GM21529 (cell line): ENCODE measurements around the gene KIF20B.
"Not testable (repeated sequence)": the region's sequence is repeated elsewhere in the genome, so short reads cannot be mapped to it uniquely, and the experiment has no call there.

Source experiments
- ATAC-seq: cut with Tn5 transposase; IDR thresholded peaks from one replicate; pipeline ENCODE4 v1.9.1; 2021; ENCODE audit not compliant: unreplicated experiment

KIF20B gene

DNA sequence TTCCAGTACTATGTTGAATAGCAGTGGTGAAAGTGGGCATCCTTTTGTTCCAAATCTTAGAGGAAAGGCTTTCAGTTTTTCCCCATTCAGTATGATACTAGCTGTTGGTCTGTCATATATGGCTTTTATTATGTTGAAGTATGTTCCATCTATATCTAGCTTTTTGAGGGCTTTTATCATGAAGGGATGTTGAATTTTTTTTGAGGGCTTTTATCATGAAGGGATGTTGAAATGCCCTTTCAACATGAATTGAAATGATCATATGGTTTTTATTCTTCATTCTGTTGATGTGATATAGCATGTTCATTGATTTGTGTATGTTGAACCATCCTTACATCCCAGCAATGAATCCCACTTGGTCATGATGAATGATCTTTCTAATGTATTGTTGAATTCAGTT lies 75.3 kb downstream of the KIF20B start:
- no peak for ATAC-seq

DNA sequence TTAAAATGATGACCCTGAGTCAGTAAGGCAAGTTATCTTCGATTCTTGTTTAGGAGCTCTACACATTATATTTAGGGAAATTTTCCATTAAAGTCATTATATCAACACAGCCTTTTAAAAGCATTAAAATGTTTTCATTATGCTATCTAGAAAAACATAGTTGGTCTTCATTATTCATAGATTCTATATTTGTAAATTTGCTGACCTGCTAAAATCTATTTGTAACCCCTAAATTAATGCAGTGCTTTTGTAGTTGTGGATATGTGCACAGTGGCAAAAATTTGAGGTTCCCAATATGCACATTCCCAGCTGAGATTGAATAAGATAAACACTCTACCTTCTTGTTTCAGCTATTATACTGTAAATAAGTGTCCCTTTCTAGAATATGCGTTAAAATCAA lies 81.1 kb downstream of the KIF20B start:
- ATAC-seq = no peak

DNA sequence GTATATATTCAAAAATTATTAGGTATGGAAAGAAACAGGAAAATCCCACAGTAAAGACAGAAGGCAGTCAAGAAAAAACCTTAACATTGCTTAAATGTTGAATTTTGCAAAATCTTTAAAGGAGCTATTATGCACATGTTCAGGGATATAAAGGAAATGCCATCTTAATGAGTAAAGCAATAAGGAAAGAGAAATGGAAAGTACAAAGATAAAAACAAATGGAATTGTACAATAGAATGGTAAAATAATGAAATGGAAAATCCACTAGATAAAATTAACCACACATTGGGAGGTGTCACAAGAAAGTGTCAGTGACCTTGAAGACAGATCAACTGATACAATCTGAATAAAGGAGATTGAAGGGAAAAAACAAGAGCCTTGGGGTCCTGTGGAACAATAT lies 82.0 kb downstream of the KIF20B start:
- no peak for ATAC-seq

DNA sequence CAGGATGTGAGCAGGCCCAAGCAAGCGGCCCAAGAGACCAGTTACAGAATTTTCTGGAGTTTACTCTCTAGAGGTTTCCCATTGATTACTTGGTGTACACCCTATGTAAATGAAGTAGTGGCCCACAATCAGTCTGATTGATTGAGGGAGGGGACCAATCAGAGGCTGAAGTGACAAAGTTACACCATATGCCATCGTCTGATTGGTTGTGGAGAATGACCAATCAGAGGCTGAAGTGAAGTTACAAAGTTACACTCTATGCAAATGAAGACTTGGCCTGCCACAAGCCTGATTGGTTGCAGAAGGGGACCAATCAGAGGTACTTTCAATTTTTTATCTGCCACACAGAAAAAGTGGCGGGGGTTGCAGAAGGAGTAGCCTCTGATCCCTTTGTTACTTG lies 83.7 kb downstream of the KIF20B start:
- ATAC-seq = no peak

DNA sequence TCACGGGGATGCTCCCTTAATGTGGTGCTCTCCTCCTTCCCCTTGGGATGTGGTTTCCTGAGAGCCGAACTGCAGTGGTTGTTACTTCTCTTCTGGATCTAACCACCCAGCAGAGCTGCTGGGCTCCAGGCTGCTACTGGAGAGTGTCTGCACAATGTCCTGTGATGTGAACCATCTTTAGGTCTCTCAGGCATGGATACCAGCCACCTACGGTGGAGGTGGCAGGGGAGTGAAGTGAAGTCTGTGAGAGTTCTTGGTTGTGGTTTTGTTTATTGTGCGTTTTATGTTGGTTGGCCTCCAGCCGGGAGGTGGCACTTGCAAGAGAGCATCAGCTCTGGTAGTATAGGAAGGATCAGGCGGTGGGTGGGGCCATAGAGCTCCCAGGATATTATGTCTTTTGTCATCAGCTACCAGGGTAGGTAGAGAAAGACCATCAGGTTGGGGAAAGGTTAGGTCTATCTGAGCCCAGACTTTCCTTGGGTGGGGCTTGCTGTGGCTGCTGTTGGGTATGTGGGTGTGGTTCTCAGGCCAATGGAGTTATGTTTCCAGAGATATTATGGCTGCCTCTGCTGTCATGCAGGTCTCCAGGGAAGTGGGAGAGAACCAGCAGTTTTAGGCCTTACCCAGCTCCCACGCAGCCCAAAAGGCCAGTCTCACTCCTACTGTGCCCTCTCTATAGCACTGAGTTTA lies 87.9 kb downstream of the KIF20B start:
- no peak for ATAC-seq

DNA sequence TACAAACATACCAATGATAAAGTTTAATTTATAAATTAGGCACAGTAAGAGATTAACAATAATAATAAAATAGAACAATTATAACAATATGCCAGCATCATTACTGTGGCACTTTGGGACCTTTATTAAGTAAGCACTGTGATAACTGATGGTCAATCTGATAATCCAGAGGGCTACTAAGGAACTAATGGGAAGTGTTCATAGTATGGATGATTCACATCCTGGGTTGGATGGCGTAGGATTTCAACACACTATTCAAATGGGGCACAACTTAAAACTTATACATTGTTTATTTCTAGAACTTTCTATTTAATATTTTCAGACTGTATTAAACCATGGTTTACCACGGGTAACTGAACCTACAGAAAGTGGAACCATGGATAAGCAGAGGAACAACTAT lies 90.8 kb downstream of the KIF20B start:
- no peak for ATAC-seq

DNA sequence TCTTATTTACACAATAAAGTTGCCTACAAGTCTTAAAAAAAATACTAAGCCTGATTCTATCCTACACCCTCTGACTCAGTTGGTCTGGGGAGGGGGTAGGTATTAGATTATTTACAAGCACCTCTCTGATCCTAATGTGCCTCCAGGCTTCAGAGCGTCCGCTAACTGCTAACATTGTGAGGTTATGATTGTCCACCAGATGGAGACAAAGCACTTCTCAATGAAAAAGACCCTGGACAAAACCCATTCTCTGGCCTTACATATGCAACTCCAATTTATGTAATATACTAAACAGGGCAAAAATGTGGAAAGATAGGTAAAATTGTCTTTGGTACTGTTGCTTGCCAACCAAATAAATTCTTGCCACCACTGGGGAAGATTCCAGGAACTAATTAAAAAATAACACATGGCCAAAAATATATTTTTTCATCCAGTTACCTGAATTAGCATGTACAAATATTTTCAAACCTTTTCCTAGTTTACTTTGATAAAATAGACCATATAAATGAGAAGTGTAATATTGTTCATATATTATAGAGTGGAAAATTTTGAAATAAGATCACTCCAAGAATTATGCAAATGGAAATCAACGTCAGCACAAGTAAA lies 92.4 kb downstream of the KIF20B start:
- peak; percentile 75 for ATAC-seq

DNA sequence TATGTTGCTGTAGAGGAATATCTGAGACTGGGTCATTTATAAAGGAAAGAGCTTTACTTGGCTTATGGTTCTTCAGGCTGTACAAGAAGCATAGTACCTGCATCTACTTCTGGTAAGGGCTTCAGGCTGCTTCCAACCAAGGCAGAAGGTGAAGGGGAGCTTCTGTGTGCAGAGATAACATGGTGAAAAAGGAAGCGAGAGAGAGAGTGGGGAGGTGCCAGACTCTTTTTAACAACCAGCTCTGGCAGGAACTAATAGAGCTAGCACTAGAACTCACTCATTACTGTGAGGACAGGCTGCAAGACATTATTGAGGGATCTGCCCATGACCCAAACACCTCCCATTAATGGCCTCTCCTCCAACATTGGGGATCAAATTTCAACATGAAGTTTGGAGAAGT lies 94.5 kb downstream of the KIF20B start:
- peak; percentile 65 for ATAC-seq

DNA sequence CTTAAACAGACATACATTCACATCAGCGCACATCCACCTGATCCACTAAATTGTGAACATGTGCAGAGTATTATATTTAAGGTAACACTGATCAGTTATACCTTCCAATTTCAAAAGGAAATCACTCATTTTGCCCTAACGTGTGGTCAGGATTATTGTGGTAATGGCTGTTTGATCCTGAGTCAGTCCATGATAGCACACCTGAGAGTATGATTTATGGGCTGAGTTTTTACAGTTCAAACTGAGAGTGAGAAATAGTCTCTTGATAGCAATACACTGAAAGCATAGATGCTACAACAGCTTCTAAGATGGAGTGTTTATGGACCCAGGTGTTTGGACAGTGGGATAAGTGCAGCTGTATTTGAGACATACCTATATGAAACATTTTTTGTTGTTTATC lies 96.7 kb downstream of the KIF20B start:
- ATAC-seq = no peak

DNA sequence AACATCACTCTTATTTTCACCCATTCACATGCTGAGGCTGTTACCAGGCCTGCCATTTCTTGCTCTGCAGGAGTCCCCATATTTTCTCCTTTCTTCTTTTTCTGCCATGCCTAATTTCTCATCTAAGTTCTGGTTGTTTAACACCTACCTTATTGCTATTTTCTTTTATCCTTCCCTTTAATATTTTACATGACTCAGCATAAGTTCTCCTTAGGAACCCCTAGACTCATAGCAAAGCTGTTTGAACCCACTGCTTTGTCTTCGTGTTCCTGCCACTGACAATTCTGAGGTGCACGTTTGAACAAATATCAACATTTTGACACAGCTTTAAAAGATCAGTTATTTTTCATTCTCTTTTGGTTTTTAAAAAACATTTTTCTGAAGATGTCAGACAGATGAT lies 98.2 kb downstream of the KIF20B start:
- no peak for ATAC-seq

DNA sequence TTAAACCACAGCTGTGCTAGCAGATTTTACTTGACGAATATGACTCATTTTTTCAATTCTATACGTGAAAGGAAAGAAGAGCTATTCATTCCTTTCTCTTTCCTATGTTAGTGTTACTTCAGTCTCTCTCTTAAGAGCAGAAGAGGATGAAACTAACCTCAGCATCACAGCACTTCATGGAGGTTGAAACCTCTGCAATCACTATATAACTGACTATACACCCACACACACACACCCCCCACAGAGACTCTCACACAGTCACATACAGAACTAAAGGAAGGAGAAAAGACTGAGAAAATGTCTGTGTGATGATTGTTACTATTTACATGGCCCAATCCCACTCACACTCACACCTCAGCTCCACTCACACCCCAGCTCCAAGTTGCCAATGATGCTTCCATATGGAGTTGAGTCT lies 104.2 kb downstream of the KIF20B start:
- peak; percentile 93 for ATAC-seq

DNA sequence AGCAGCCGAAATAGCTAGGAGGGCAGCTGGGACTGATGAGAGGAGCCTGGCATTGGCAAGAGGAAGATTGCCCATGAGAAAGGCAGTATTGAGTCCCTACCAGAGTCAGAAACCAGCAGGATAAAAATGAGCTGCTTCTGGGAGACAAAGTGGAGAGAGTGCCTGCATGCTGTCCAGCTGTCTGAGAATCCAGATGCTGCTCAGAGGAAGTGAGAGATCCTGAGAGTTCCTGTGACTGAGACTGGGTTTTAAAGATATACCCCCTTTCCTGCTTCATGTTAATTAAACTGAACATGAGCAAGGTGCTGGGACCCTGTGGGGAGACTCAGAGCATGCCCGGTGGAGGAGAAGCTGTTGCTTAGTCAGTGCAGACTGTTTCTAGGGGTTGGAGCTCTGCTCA lies 107.5 kb downstream of the KIF20B start:
- ATAC-seq = no peak

DNA sequence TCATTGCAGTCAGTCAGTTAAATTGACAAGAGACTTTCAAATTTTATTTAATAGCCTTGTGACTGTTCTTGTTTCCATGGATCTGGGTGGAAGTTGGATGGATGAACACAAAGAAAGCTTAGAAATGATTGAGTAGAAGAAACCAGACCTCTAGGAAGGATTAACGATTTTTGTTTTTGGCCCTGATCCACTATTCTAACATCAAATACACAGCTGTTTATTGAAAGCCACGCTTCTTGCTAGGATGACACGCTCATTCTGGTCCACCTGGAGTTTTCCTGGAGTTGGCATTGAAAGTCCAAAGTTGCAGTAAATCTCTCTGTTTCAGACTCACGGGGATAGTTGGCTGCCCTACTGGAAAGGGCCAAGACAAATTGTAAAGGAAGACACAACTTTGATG lies 108.4 kb downstream of the KIF20B start:
- ATAC-seq = no peak

DNA sequence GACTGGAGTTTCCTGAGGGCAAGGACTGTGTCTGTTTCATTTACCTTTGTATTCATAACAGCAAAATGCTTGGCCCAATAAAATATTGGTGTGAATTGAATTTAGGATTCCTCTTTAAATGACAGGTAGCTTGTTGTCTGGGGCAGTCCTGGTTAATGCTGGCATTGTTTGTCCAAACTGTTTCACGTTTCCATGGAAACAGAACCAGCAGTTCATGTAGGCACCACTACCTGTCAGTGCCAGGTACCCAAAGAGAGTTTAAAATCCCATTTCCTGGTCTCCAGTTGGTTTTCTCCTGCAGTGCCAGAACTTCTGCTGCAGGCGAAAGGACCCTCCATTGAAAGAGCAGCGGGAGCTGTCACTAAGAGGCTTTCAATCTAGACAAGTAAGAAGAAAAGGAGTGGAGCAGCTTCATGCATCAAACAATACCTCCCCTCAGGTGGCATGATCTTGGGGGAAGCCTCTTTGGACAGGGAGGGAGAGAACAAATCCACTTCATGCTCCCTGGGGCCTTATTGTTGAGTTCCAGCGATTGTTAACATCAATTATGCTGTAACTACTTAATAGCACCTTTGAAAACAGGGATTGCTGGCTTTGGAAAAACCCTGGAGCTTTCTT lies 109.6 kb downstream of the KIF20B start:
- no peak for ATAC-seq

DNA sequence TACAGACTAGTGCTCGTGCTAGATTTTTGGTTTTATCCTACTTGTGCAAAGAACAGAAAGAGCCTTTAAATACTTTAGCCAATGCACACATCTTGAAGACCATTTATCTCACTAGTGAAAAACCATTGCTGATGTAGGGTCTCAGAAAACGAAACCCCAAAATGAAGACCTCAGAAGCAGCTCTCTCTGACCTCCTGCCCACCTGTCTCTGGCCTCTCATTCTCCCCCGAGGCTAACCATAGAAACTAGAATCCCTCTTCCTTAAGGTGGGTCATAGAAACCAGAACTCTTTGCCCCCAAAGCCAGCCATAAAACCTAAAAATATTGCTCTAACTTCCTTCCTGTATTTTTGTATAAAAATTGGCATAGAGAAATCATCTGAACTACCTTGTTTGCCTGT lies 112.2 kb downstream of the KIF20B start:
- no peak for ATAC-seq

DNA sequence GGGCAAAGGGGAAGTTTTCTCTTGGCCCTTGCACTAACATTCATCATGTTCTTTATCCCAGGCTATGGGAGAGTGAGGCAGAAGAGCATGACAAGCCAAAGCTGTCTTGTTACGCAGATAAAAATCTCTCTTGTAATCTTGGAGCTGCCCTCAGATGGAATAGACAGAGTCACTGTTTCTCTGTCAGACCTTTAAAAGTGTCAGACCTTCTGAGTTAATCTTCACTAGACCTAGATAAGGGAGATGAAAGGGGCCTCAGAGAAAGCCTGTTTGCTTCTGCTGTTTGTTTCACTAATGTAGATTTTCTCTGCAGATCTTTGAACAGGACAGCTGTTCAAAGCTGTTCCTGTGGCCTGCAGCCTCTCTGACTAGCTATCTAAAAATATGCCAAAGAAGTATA lies 112.9 kb downstream of the KIF20B start:
- ATAC-seq = no peak

DNA sequence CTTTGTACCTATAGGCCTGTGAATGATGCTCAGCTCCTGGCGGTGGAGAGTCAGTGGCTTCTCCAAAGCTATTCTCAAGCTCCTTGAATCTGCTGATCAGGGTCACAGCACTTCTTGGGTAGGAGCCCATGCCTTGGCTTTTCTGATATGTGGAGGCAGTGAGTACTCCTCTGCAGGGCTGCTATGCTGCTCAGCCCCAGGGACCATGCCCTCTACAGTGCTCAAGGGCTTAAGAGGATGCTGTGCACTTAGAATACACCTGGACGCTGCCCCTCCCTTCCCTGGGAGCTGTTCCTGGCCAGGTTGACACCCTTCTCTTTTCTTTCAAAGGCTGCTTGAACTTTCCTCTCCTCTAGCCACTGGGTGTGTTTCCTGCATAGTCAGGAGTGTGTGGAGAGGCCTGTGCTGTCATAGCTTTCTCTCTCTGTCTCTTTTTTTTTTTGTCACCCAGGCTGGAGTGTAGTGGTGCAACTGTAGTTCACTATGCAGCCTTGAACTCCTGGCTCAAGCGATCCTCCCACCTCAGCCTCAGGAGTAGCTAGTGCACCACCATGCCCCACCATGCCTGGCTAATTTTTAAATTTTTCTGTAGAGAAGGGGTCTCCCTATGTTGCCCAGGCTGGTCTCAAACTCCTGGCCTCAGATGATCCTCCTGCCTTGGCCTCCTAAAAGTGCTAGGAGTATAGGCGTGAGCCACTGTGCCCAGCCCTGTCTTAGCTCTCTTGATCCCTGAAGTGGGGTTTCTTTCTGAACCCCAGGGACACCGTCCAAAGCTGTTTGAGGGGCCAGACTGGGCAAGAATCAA lies 113.9 kb downstream of the KIF20B start:
- no peak for ATAC-seq

DNA sequence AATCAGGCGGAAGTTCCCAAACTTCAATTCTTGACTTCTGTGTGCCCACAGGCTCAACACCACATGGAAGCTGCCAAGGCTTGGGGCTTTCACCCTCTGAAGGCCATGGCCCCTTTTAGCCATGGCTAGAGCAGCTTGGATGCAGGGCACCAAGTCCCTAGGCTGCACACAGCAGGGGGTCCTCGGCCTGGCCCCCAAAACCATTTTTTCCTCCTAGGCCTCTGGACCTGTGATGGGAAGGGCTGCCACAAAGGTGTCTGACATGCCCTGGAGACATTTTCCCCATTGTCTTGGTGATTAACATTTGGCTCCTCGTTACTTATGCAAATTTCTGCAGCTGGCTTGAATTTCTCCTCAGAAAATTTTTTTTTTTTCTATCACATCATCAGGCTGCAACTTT lies 117.6 kb downstream of the KIF20B start:
- not testable (repeated sequence) for ATAC-seq
